IPS-NIHi11 (cell line): ENCODE measurements around the gene GJA4.
"Not testable (repeated sequence)": the region's sequence is repeated elsewhere in the genome, so short reads cannot be mapped to it uniquely, and the experiment has no call there.

ENCODE experiments used
- DNase-seq: peaks from one replicate; pipeline ENCODE4 v3.0.0; 2012; ENCODE audit warnings: mixed read lengths, low spot score

GJA4 gene

DNA sequence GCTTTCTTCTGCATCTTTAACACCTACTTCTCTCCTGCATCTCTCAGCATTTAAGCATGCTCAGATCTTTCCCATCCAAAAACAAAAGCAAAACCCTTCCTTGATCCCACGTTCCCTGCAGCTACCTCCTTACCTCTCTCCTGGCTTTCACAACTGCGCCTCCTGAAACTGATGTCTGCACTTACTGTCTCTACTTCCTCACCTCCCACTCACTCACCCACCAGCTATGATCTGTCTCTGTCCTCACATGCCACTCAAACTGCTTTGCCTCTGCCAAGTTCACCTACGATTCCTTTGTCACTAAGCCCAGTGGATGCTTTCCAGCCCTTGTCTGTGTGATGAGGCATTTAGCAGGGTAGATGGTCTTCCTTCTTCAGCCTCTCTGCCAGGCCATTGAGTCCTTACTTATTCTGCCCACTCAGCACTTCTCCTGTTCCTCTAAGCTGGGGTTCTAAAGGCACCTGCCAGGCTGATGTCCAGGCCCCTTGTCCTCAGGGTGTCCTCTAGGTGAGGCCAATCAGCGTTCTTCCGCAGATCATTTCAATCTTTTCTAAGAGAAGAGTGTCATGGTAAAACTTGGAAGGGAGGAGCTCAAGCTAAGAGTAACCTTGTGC lies 21.8 kb upstream of the GJA4 start:
- DNase-seq = no peak

DNA sequence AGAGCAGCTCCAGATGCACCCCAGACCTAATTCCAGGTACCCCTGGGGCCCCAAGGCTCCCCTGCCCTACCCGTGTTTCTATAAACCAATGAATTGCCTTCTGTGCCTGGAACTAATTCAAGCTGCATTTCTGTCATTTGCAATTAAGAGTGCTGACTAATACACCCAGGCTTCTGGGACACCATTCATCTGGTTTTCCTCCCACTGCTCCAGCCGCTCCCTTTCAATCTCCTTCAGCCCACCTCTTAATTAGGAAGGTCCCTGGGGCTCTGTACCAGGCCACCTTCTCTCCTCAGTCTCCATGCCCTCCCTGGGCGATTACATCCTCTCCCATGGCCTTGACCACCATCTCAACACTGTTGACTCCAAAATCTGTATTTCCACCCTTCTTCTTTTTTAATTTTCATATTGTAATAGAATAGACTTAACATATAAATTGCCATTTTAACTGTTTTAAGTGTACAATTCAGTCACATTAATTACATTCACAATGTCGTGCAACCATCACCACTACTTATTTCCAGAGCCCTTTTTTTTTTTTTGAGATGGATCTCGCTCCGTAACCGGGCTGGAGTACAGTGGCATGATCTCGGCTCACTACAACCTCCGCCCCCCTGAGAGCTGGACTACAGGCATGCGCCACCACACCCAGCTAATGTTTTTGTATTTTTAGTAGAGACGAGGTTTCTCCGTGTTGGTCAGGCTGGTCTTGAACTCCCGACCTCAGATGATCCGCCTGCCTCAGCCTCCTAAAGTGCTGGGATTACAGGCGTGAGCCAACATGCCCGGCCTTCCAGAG lies 21.0 kb upstream of the GJA4 start:
- no peak for DNase-seq

DNA sequence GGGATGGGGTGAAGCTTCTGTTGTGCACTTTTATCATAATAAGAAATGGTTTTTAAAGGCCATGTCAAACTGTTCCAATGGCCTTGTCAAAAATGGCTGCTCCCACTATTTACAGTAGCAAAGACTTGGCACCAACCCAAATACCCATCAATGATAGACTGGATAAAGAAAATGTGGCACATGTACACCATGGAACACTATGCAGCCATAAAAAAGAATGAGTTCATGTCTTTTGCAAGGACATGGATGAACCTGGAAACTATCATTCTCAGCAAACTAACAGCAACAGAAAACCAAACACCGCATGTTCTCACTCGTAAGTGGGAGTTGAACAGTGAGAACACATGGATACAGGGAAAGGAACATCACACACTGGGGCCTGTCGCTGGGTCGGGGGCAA lies 19.7 kb upstream of the GJA4 start:
- DNase-seq = not testable (repeated sequence)

DNA sequence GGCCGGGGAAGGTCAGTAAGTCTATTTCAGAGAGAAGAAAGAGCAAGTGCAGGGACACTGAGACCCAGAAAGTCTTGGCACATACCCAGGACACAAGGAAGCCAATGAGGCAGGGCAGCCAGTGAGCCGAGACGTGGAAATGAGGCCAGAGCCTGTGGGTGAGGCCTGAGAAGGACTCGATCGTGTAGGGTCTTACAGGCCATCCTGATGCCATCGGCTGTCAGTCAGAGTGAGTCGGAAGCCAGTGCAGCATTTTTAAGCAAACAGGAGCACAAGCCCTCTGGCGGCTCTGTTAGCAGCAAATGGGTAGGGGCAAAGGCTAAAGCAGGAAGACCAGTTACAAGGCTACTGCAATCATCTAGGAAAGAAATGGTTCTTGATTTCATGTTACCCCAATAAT lies 17.8 kb upstream of the GJA4 start:
- DNase-seq = no peak

DNA sequence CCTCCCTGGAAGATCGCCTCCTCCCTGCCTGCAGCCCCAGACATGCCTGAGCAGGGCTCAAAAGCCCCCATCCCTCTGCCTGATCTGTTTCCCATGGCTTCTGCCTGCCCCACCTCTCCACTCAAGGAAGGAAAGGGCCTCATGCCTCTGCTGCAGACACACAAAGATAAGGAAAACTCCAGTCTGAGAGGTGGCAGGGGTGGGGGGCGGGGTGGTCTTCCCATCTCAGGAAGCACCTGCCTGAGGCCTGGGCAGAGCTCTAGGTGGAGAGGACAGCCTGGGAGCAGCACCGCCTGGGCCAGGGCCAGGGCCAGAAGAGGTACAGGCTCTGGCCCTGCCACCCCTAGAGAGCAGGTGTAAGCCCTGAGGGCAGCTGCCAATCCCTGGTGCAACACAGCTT lies 15.9 kb upstream of the GJA4 start:
- no peak for DNase-seq

DNA sequence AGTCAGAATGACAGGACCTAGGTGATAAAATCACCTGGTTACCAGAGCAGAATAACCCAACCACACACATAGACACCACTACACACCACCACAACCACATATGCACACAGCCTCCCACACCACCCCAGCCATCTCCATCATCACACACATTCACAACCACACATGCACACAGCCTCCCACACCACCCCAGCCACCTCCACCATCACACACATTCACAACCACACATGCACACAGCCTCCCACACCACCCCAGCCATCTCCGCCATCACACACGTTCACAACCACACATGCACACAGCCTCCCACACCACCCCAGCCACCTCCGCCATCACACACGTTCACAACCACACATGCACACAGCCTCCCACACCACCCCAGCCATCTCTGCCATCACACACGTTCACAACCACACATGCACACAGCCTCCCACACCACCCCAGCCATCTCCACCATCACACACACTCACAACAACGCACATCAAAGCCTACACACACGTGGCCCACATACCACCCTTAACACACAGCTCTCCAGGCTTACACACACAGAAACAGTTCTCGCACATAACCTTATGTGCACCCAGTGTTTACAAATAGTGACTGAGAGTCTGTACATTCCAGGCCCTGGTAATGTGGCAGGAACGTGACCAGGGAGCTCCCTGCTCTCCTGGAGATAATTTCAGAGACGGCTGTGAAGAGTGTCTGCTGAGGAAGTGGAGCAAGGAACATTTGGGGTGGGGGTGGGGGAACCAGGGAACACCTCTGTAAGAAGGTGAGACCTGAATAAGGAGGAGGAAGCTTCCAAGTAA lies 15.1 kb upstream of the GJA4 start:
- DNase-seq = no peak

DNA sequence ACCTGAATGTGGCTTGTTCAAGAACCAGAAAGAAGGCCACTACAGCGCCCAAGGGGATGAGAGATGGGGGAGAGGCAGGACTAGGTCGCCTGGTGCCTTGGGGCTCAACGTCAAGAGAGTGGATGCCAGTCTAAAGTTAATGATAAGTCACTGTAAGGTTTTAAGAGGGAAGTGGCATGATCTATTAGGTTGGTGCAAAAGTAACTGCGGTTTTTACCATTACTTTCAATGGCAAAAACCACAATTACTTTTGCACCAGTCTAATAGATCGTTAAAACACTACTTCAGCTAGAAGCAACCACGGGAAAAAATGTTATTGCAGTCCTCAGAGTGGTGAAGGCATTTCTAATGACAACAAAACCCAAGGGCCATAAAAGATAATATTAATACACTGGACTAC lies 14.4 kb upstream of the GJA4 start:
- no peak for DNase-seq

DNA sequence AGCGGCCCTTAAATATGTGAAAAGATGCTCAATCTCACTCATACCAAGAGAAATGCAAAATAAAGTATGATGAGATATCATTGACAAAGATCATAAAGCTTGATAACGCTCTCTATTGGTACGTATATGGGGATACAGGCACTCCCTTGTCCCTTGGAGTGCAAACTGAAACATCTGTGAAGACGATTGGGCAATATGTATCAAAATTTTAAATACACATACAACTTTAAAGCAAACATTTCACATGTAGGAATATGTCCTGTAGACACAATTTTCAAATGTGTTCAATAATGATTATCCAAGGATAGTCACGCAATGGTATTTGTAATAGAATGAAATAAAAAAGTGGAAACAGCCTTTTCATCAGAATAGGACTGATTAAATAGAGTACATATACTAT lies 13.8 kb upstream of the GJA4 start:
- DNase-seq = no peak

DNA sequence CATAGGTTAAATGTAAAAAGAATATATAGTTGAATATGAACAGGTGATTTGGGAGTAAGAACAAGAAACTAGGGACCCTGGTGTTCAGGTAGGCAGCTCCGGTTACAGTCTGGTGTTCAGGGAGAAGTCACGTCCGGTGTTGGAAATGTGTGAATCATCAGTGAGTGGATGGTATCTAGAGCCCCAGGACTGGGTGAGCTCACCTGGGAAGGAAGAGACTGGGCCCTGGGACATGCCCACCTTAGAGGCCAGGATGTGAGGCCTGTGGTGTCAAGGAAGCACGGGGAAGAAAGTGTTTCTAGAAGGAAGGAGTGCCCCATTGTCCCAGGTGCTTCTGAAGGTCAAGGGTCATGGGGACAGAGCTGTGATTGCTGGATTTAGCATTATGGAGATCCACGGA lies 13.3 kb upstream of the GJA4 start:
- DNase-seq = no peak

DNA sequence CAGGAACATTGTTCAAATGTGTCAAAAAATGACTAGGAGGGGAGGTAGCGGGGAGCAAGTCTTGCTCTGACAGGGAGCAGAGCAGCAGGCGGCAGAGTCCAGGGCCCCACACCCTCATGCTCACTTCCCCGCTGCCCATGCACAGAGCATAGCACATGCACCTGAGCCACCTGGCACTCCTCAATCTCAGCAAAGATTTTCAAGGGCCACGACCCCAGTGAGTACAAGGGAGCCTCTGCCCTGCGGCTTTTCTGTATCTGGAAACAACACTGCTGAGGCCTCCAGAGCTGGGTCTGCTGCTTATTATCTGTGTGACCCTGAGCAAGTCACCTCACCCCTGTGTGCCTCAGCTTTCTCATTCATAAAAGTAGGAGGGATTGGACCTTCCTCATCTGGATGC lies 12.8 kb upstream of the GJA4 start:
- DNase-seq = no peak

DNA sequence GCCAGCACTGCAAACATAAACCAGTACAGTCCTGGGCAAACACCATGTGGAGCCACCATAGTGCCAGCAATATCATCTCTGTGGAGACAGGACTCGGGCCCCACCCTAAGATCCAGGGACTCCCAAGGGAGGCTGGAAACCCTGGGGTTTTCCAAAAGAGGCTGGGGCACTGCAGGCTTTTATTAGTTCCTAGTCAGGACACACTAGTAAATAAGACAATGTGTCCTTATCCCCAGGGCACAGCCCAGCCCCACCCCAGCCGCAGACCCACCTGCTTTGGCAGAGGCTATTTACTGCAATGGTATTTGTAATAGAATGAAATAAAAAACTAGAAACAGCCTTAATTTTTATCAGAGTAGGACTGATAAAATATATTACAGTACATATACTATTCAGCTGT lies 12.3 kb upstream of the GJA4 start:
- DNase-seq = no peak

DNA sequence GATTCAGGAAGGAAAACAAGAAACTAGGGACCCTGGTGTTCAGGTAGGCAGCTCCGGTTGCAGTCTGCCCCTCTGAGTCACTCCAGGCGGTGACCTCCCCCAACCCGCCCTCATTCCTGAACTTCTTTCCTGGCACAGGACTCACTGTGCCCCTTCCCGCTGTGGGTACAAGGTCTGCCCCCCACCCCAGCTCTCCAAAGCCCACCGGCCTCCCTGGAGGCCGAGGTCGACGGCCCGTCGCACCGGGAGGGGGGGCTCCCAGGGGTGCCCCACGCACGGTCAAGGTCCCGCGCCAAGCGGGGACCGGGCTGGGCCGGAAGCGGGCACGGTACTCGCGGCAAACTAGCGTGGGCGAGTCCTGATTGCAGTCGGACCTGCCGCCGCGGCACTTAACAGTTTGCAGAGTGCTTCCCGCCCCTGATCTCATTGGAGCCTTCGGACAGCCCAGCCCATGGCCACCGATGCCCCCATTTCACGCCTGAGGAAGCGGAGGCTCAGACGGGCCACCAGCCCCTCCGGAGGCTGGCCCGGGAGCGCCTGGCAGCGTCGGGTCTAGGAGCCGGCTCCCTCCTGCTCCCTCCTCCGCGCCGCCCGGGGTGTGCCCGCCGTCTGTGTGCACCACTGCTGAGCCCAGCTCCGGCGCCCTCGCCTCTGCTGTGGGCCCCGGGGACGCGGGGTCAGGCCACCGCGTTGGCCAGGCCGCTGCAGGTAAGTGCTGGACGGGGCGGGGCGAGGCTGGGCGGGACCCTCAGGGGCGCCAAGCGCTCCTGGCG lies 11.5 kb upstream of the GJA4 start, which contains the start of gene GJB3:
GJB3 (plus strand) TSS at position 144 of the 773 bp plus-strand sequence. CDS start 3,549 bp downstream, outside the sequence.
- DNase-seq = peak; percentile 85

DNA sequence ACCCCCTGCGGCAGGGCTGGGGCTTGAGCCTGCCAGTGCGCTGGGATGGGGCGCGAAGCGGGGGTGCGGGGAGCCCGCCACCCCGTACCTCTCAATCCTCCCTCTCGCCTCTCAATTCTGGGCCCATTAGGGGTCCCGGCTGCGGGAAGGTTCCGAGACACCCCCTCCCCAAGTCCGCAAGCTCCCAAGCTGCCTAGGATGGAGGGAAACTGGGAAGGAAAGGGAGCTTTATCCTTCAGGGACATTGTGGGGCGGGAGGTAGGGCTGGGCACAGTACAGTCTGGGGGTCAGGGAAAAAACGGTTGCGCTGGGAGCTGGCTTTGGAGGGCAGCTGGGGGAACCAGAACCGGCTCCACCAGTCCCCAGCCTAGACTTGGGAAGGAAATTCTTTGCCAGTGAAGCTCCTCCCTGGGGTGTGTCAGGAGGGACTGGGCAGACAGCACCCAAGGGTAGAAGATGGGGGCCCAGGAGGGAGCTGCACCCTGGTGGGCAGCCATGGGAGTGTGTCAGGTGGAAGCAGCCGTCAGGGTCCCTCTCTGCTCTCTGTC lies 10.9 kb upstream of the GJA4 start:
- peak; percentile 59 for DNase-seq

DNA sequence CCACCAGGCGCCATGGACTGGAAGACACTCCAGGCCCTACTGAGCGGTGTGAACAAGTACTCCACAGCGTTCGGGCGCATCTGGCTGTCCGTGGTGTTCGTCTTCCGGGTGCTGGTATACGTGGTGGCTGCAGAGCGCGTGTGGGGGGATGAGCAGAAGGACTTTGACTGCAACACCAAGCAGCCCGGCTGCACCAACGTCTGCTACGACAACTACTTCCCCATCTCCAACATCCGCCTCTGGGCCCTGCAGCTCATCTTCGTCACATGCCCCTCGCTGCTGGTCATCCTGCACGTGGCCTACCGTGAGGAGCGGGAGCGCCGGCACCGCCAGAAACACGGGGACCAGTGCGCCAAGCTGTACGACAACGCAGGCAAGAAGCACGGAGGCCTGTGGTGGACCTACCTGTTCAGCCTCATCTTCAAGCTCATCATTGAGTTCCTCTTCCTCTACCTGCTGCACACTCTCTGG lies 8.0 kb upstream of the GJA4 start:
- no peak for DNase-seq

DNA sequence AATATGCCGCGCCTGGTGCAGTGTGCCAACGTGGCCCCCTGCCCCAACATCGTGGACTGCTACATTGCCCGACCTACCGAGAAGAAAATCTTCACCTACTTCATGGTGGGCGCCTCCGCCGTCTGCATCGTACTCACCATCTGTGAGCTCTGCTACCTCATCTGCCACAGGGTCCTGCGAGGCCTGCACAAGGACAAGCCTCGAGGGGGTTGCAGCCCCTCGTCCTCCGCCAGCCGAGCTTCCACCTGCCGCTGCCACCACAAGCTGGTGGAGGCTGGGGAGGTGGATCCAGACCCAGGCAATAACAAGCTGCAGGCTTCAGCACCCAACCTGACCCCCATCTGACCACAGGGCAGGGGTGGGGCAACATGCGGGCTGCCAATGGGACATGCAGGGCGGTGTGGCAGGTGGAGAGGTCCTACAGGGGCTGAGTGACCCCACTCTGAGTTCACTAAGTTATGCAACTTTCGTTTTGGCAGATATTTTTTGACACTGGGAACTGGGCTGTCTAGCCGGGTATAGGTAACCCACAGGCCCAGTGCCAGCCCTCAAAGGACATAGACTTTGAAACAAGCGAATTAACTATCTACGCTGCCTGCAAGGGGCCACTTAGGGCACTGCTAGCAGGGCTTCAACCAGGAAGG lies 7.4 kb upstream of the GJA4 start:
- DNase-seq = no peak

DNA sequence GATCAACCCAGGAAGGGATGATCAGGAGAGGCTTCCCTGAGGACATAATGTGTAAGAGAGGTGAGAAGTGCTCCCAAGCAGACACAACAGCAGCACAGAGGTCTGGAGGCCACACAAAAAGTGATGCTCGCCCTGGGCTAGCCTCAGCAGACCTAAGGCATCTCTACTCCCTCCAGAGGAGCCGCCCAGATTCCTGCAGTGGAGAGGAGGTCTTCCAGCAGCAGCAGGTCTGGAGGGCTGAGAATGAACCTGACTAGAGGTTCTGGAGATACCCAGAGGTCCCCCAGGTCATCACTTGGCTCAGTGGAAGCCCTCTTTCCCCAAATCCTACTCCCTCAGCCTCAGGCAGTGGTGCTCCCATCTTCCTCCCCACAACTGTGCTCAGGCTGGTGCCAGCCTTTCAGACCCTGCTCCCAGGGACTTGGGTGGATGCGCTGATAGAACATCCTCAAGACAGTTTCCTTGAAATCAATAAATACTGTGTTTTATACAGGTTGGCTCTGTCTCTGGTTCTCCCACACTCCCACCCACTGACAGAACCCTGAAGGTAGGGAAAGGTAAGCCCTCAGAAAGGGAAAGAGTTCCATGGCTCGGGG lies 6.8 kb upstream of the GJA4 start:
- DNase-seq = no peak

DNA sequence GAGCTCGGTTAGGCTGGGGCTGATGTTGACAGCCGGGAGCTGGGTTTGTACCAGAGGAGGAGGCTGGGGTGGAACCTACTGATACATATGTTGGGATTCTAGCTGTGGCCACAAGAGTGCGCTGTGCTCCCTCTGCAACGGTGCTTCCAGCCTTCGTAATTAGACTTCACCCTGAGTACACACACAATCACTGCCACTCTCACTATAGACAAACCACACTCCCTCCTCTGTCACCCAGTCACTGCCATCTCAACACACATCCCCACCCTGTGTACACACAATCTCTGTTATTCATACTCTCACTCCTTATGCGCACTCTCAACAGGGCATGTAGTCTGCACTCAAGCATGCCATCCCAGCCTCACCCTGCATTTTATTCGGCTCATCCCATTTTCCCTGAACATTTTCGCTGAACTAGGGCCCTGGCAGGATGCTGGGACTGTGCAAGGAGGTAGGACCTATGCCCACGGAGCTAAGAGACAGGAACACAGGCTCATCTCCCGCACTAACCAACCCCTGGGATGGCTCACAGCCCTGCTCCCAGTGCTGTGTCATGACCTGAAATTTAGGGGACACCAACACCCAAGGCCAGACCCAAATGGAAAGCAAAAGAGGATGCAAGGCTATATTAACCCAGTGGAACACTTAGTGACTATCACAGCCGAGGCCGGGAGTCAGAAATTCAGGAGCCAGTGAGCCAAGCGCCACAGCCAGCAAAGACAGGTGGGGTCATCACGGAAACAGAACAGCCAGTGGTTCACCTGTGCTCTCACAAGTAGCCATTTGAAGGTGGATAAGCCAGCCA lies 6.1 kb upstream of the GJA4 start:
- DNase-seq = peak; percentile 77

DNA sequence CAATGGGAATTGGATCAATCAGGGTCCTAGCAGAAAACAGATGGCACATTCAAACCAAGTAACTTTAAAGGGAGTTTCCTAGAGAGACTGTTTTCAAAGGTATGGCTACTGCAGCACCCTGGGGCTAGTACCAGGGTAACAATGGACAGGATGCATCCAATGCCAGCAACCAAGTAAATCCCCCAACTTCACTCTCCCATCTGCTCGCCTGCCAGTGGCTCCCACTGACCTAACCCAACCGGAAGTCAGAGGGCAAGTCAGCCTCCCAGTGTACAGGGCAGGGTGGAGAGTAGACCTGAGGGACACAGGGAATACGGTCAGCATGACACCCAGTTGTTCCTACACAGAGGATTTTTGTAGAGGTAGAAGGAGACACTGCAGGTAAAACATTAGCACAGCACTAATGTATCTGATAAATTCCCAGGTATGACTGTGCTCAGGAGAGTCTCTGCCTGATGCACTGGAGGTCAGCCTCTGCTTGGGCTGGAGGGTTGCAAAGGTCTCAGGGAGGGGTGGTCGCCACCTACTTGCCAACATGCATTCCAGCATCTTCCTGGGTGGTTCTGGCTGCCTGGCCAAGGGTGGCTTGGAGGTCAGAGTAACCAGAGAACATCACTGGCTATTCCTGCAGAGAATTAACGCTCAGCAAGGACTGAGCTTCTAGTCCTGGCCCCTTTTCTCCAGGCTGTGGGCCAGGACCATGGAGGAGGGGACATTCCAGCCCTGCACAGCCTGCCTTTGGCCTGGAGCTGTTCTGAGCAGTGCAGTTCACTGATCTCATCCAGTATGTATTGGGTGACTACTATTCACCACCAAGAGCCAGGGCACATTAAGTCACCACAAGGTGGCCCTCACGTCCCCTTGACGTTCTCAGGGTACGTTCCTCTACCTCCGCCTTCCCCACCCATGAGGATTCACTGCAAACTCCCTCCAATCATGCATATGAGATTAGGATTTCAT lies 5.1 kb upstream of the GJA4 start:
- DNase-seq = peak; percentile 43

DNA sequence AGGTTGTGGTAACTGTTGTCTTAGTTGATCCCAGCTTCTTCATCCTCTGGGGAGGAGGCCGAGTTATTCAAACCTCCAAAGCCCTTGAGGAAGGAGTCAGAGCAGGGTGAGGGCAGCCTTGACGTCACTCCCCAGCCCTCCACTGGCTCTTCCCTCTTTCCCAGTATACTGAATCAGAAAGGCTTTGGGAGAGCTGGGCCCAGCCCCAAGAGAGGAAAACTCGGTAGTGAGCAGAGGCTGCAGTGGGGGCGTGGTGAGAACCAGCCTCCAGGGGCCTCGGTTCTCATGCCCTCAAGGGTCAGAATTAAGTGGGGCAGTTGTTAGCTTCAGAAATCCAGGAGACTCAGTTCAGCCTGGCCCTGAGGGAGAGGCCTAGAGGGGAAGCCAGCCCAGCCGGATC lies 1.8 kb upstream of the GJA4 start:
- peak; percentile 1 for DNase-seq
